ENCODE data around the gene TRMT61B. TPM values are rescaled to one million over a fixed set of nuclear protein-coding genes. Genes with fewer than 3 reads are reported as not detected.

TRMT61B gene
- total RNA-seq, 1 donor from 2014 or later = 16.8 TPM

- intact Hi-C loops (cut with micrococcal nuclease) = loop anchor here (5.0 kb wide), 1 partner anchor 72 kb away; no protein-coding TSS in a partner anchor
- DNase-seq (no peak), ATAC-seq (ENCODE audit: low read depth) (no peak)
- POLR2A ChIA-PET = interaction anchor here (0.9 kb wide), 1 partner anchor 71 kb away, joined by 4 read pairs; no protein-coding TSS in a partner anchor
- Mint-ChIP-seq H3K27ac (no peak overlapping the region), H3K4me1 (peaks cover 4% of the 10 kb centered on the region), H3K36me3 (ENCODE audit: low read depth) (no peaks in the 10 kb centered on the region), H3K27me3 (no peaks in the 10 kb centered on the region), H3K4me3 (no peak overlapping the region), H3K9me3 (no peaks in the 10 kb centered on the region)
- CTCF ChIA-PET = no interaction called here
- no peak for TF ChIP-seq CTCF (IDR thresholded peaks at IDR 0.05)
Measured at GRCh38 chr2:28824870-28825269, 45.2 kb downstream of the TRMT61B start.

GRCh38 chr2:28824207-28824606 is 45.9 kb downstream of the TRMT61B start:
- Mint-ChIP-seq H3K27ac (no peak overlapping the region), H3K4me1 (peaks cover 4% of the 10 kb centered on the region), H3K36me3 (ENCODE audit: low read depth) (no peaks in the 10 kb centered on the region), H3K9me3 (no peaks in the 10 kb centered on the region), H3K27me3 (no peaks in the 10 kb centered on the region), H3K4me3 (no peak overlapping the region)
- DNase-seq (no peak), ATAC-seq (ENCODE audit: low read depth) (no peak)
- TF ChIP-seq CTCF (IDR thresholded peaks at IDR 0.05) = no peak
- intact Hi-C loops (cut with micrococcal nuclease) = loop anchor here (5.0 kb wide), 1 partner anchor 73 kb away; no protein-coding TSS in a partner anchor
- ChIA-PET POLR2A (interaction anchor here (0.7 kb wide), 1 partner anchor 229 kb away, joined by 7 read pairs; no protein-coding TSS in a partner anchor), CTCF (no interaction called here)

- ATAC-seq (ENCODE audit: low read depth) (no peak), DNase-seq (no peak)
- H3K9me3 Mint-ChIP-seq = no peaks in the 10 kb centered on the region
- ChIA-PET CTCF (no interaction called here), POLR2A (no interaction called here)
- H3K4me1 Mint-ChIP-seq = peaks cover 4% of the 10 kb centered on the region
- H3K4me3 Mint-ChIP-seq = no peak overlapping the region
- H3K27me3 Mint-ChIP-seq = no peaks in the 10 kb centered on the region
- no peak overlapping the region for H3K27ac Mint-ChIP-seq
- TF ChIP-seq CTCF (IDR thresholded peaks at IDR 0.05) = no peak
- H3K36me3 Mint-ChIP-seq (ENCODE audit: low read depth) = no peaks in the 10 kb centered on the region
- intact Hi-C loops (cut with micrococcal nuclease) = loop anchor here (5.0 kb wide), 1 partner anchor 75 kb away; no protein-coding TSS in a partner anchor
Measured at GRCh38 chr2:28822036-28822435, 48.1 kb downstream of the TRMT61B start.

- POLR2A ChIA-PET = no interaction called here
- TF ChIP-seq CTCF (IDR thresholded peaks at IDR 0.05) = no peak
- CTCF ChIA-PET = interaction anchor here (1.0 to 2.0 kb wide), 6 partner anchors 10 to 378 kb away, joined by 3 to 18 read pairs (median 4); no protein-coding TSS in a partner anchor
- peaks cover 4% of the 10 kb centered on the region for H3K4me1 Mint-ChIP-seq
- ATAC-seq (ENCODE audit: low read depth) = peak; percentile 72
- H3K9me3 Mint-ChIP-seq = no peaks in the 10 kb centered on the region
- no peaks in the 10 kb centered on the region for H3K27me3 Mint-ChIP-seq
- intact Hi-C loops (cut with micrococcal nuclease) = loop anchor here (1.0 to 5.0 kb wide), 4 partner anchors 76 to 1101 kb away; no protein-coding TSS in a partner anchor
- no peak overlapping the region for H3K27ac Mint-ChIP-seq
- no peak overlapping the region for H3K4me3 Mint-ChIP-seq
- peak; percentile 17 for DNase-seq
- no peaks in the 10 kb centered on the region for H3K36me3 Mint-ChIP-seq (ENCODE audit: low read depth)
Measured at GRCh38 chr2:28821295-28821958, 48.7 kb downstream of the TRMT61B start.

GRCh38 chr2:28818053-28818452 is 52.1 kb downstream of the TRMT61B start:
- no peak for DNase-seq
- no peaks in the 10 kb centered on the region for H3K27me3 Mint-ChIP-seq
- peaks cover 4% of the 10 kb centered on the region for H3K4me1 Mint-ChIP-seq
- ChIA-PET CTCF (no interaction called here), POLR2A (no interaction called here)
- H3K27ac Mint-ChIP-seq = no peak overlapping the region
- no peak overlapping the region for H3K4me3 Mint-ChIP-seq
- no peak for TF ChIP-seq CTCF (IDR thresholded peaks at IDR 0.05)
- ATAC-seq (ENCODE audit: low read depth) = no peak
- H3K9me3 Mint-ChIP-seq = no peaks in the 10 kb centered on the region
- intact Hi-C loops (cut with micrococcal nuclease) = no loop called here
- H3K36me3 Mint-ChIP-seq (ENCODE audit: low read depth) = no peaks in the 10 kb centered on the region
